ENCODE results near the gene PPFIA4. TPM values are rescaled to one million over a fixed set of nuclear protein-coding genes. Genes with fewer than 3 reads are reported as not detected.

The PPFIA4 gene
- total RNA-seq, 2 donors from 2014 or later = 2.0 to 3.1 TPM

DNA sequence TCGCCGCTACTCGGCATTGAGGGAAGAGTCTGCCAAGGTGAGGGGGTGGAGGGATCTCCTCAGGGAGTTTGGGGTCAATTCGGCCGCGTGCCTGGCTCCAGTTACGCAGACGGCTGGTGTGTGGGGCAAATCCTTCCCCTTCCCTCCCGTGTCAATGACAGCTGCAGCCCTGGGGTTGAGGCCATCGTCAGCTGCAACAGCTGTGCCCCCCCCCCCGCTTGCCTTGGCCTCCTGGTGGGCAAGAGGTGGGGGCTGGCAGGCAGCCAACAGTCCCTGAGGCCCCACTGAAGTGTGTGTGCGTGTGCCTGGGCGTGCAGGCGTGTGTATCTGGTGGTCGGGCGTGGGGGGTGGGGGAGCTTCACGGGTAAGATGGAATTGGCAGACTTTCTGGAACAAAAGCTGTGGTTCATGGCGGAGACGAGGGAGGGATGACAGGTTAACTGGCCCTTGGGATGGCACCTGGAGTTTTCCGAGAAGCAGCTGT lies 25.6 kb downstream of the PPFIA4 start:
- intact Hi-C loops (cut with DNase I) = no loop called here
- no peak for DNase-seq (ENCODE audit: low spot score)

DNA sequence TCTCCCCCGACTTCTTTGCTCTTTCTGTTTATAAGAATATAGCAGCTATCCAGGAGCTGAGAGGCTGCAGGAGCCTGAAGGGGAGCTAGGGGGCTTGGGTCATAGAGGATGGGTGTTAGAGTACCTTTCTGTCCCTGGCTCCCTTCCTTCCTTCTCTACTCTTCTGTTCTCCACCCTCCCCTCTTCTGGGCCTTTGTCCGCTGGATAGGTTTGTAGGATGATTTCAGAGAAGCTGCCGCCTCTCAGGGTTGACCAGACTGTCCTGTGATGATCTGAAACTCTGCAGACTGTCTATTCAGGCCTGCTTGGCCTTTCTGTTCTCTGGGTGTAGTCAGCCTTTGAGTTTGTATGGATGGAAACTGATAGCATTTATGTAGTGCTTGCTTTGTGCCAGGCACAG lies 26.3 kb downstream of the PPFIA4 start:
- intact Hi-C loops (cut with DNase I) = no loop called here
- no peak for DNase-seq (ENCODE audit: low spot score)

DNA sequence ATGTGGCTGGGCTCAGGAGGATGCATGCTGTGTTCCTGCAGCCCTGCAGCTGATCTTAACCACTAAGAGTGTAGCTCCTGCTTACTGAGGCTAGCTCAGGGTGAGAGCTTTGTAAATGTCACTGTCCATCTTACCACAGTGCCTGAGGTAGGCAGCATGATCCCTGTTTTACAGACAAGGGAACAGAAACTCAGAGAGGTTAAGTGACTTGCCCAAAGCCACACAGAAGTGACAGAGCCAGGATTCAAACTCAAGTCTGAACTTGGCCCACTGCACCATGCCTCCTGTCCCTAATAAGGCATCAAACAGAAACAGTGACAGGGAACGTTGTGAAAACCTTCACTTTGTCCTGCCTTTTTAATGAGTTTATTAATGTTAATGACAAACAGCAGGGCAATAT lies 27.9 kb downstream of the PPFIA4 start:
- DNase-seq (ENCODE audit: low spot score) = no peak
- intact Hi-C loops (cut with DNase I) = no loop called here

GRCh38 chr1:203054642-203055041 lies 28.4 kb downstream of the PPFIA4 start:
- no peak for DNase-seq (ENCODE audit: low spot score)
- intact Hi-C loops (cut with DNase I) = no loop called here

DNA sequence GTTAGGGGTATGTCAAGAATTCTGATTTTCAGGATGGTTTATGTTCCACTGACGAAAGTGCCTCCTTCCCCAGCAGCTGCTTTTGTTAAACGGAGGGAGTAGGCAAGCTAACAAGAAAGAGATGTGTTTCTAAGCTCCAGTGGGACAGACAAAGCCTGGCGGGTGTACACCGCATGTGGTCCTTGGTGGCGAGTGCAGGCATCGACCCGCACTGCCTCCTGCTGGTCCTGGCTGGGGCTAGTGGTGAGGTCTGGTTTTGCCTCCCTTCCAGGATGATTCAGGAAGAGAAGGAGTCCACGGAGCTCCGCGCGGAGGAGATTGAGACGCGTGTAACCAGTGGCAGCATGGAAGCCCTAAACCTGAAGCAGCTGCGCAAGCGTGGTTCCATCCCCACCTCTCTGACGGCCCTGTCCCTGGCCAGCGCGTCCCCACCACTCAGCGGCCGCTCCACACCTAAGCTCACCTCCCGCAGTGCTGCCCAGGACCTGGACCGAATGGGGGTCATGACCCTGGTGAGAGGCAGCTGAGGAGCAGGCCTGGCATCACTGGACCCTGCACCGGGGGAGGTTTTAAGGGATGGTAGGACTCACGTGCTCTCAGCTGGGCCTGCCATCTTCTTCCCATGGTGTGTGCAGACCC lies 29.0 kb downstream of the PPFIA4 start:
- intact Hi-C loops (cut with DNase I) = no loop called here
- peak; percentile 62 for DNase-seq (ENCODE audit: low spot score)

GRCh38 chr1:203056012-203056411 lies 29.7 kb downstream of the PPFIA4 start:
- intact Hi-C loops (cut with DNase I) = no loop called here

DNA sequence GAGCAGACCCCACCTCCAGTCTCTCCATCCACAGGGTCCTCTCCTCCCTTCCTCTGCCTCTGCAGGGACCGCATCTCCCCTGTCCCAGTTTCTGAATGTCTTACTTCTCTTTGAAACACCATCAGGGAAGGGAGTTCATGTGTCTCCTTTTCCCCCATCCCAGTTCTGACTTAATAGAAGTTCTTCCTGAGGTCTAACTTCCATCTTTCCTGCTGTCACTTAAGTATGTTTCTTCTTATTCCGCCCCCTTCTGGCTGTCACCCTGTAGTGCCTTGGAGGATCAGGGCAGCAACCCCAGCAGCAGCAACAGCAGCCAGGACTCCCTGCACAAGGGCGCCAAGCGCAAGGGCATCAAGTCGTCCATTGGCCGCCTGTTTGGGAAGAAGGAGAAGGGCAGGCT lies 30.2 kb downstream of the PPFIA4 start:
- intact Hi-C loops (cut with DNase I) = no loop called here
- DNase-seq (ENCODE audit: low spot score) = no peak

More at GRCh38 chr1:203056012-203056411, 29.7 kb downstream of the PPFIA4 start:
- peak; percentile 68 for DNase-seq (ENCODE audit: low spot score)

DNA sequence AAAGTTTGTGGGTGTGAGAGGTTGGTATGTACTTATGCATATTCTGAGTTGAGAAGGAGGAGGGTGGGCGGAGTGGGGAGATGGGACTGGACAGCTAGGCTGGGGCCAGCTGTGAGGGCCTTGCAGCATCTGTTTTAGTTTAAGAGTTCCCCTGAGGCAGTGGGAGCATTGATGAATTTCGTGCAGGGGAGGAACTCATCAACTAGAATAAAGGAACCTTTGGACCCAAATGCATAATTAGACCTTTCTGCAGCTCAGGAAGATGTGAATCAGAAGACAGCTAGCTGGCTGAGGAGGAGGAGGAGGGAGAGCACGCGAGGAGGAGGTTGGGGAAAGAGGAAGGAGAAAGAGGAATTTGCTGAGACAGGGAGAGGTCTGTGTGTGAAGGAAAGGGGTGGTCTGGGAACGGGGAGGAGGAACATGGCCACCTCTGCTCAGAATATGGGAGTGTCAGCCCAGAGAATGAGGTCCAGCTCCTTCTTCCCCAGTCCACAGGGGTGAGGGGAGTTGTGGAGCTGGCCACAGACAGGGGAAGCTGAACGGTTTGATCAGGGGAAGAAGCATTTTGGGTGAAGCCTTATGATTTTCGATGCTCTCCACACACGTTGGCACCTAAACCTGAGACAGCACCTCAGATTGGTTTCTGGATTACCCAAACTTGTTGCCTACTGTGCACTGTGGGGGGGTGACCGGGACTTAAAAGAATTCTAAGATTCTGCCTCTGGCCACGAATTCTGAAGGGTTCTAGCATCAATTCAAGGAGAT lies 31.8 kb downstream of the PPFIA4 start:
- no peak for DNase-seq (ENCODE audit: low spot score)
- intact Hi-C loops (cut with DNase I) = no loop called here

GRCh38 chr1:203058676-203058935 lies 32.3 kb downstream of the PPFIA4 start:
- intact Hi-C loops (cut with DNase I) = no loop called here
- no peak for DNase-seq (ENCODE audit: low spot score)

GRCh38 chr1:203059485-203059884 lies 33.2 kb downstream of the PPFIA4 start:
- intact Hi-C loops (cut with DNase I) = no loop called here

GRCh38 chr1:203060115-203060514 lies 33.8 kb downstream of the PPFIA4 start:
- no peak for DNase-seq (ENCODE audit: low spot score)

More at GRCh38 chr1:203059485-203059884, 33.2 kb downstream of the PPFIA4 start:
- DNase-seq (ENCODE audit: low spot score) = no peak

GRCh38 chr1:203063287-203063686 lies 37.0 kb downstream of the PPFIA4 start:
- DNase-seq (ENCODE audit: low spot score) = no peak
- intact Hi-C loops (cut with DNase I) = no loop called here

More at GRCh38 chr1:203060115-203060514, 33.8 kb downstream of the PPFIA4 start:
- intact Hi-C loops (cut with DNase I) = no loop called here

DNA sequence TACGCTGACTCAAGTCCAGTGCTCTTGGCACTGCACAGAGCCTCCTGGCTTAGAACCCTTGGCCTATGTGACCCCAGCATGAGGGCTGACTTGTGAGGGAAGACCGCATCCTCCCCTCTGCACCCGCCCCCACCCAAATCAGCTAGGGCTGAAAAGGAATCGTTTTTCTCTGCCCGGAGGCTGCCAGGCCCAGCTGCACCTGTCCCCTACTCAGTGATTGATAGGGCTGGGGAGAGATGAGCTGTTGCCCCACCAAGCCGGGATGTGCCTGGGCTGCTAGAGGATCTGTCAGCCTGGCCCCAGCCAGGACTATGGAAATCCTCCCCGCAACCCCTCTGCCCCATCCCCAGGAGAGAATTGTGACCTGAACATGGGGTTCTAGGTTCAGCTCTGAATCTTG lies 38.9 kb downstream of the PPFIA4 start:
- intact Hi-C loops (cut with DNase I) = no loop called here
- no peak for DNase-seq (ENCODE audit: low spot score)

DNA sequence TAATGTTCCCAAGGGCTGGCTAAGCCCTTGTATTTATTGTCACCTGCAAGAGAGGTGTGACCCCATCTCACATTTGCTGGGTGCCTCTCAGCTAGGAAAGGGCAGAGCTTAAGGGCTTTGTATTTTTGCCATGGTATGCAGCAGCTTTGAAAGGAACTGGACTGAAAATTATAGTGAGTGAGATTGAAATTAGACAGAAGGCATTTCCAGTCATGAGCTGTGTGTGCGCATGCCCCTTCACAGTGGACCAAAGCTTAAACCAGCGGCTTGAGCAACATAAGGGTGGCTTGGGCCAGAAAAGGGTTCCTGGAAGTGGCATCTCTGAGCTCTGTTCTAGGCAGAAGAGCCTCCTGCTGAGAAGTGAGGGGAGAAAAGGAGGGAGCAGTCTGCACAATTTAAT lies 39.7 kb downstream of the PPFIA4 start:
- DNase-seq (ENCODE audit: low spot score) = no peak
- intact Hi-C loops (cut with DNase I) = no loop called here

GRCh38 chr1:203066965-203067364 lies 40.7 kb downstream of the PPFIA4 start:
- DNase-seq (ENCODE audit: low spot score) = no peak
- intact Hi-C loops (cut with DNase I) = no loop called here

DNA sequence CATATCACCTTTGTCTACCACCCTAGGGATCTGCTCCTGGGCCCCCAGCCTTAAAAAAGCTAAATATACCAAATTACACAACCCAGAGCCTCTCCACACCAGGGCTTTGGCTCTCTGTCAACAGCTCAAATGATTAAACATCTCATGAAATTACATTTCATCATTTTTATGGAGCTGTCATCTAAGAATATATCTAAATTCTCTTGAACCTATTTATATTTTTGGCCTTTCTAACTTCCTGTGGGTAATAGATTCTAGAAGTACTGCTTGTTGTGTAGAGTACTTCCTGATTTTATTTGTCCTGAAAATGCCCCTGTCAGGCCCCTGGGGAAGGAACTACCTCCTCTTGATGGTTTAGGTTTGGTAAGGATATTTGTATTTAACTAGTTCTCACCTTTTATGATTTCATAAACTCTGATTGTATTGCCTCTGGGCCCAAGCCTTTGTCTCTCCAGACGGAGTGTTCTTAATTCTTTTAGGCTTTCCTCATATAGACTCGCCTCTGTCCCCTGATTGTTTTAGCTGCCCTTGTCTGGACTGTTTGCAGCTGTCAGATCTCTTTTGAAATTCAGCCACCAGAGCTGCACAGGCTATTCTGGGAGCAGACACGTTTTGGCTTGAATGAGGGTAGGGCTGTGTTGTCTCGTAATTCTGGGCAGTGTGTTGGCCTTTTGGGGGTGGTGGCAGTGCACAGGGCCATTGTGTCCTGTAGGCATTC lies 42.9 kb downstream of the PPFIA4 start:
- no peak for DNase-seq (ENCODE audit: low spot score)
- intact Hi-C loops (cut with DNase I) = loop anchor here in 1 of 2 donors (2.0 kb wide), 1 partner anchor 64 kb away; no protein-coding TSS in a partner anchor

GRCh38 chr1:203072002-203072602 lies 45.8 kb downstream of the PPFIA4 start:
- DNase-seq (ENCODE audit: low spot score) = peak; percentile 4
- intact Hi-C loops (cut with DNase I) = no loop called here

DNA sequence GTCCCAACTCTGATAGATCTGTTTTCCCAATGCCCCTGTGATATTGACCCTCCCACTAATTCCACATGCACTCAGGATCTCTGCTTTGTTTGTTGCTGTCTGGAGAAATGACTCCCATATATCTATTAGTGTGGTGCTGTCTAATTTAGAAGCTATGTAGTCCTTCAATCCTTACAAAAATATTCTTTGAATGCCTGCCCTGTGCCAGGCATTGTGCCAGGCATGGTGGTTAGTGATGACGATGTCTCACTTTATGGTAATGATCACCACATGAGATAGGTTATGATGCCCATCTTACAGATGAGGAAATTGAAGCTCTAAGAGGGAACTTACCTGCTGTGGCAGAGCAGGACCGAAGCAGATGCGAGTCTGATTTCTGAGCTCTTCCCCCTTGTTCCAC lies 46.6 kb downstream of the PPFIA4 start:
- intact Hi-C loops (cut with DNase I) = no loop called here

DNA sequence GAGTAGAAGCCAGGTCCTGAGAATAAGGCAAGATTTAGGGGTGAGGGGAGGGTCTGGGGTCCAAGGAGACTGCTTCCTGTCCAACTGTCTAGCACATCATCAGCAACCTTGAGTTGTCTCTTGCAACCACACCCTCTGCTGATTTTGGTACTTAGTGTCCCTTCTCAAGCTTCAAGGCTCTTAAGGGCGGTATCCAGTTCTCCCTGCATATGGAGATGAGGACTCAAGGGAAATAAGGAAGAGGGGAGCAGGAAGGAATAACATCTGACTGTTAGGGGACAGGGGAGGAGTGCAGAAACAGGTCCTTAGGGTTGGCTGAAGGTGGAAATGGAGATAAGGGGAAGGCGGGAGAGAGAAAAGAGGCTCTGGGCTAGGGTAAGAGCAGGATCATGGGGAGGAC lies 47.2 kb downstream of the PPFIA4 start:
- intact Hi-C loops (cut with DNase I) = no loop called here
- DNase-seq (ENCODE audit: low spot score) = no peak

More for the DNA sequence above, 46.6 kb downstream of the PPFIA4 start:
- DNase-seq (ENCODE audit: low spot score) = no peak

- intact Hi-C loops (cut with DNase I) = no loop called here
- no peak for DNase-seq (ENCODE audit: low spot score)
Observed at GRCh38 chr1:203074610-203075009, 48.3 kb downstream of the PPFIA4 start.
